Putamen (tissue), 1 donor: ENCODE data around the gene PLCH1.

Experiments
- DNase-seq: peaks from one replicate; pipeline ENCODE4 v3.0.0-alpha.2; 2016; ENCODE audit warnings: low spot score

The PLCH1 gene

DNA sequence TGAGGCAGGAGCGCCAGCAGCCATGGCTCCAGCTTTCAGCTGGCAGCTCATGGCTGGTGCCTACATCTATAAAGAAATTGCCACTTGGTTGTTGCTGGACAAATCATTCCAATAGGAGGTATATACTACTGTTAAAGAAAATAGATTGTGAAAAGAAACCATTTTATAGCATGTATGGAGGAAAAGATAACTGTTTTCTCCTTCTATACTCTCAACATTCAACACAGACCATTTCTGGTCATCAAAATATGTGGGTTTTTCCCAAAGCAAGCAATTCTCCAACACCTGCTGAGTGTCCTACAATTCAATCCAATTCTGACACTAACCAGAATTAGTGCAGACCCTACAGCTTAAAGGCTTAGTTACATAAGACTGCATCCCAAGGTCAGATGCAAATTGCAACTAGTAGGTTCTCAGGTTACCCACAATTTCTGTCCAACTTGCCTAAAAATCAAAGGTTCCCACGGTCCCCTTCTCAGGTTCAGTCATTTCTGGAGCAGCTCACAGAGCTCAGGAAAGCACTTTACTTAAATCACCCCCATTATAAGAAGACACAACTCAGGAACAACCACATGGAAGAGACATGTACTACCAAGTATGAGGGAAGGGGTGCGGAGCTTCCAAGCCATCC lies 409.0 kb downstream of the PLCH1 start:
- DNase-seq = no peak

DNA sequence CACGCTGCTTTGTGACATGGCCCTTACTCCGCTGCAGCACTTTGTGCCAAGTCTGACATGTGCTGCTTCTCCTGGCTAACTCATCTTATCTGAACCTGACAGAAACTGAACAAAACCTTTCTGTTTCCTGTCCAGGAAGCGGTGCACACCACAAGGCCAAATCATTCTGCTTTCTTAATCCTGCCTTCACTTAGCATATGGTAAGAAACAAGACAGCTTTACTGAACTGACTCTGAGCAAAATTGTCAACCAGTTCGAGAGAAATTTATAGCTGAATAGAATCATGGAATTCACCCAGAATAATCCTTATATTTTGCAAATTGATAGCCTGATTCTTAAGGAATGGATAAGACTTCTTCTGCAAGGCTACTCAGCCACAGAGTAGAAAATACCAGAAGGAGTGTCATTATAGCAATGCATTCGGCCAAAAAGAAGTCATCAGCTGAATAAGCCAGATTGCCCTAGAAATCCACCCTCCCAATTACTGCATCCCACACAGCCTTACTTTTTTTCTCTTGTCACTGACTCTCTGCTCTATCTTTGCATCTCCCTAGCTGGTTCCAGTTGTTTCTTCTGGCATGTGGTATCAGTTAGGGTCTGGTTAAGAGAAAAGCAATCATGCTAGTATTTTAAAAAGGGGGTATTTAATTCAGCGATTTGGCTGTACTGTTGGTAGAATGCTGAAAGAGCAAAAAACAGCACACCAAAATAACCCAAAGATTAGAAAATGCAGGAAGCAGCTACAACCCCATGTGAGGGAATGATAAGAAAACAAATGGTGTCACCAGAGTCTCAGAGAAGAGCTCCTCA lies 409.8 kb downstream of the PLCH1 start:
- peak; percentile 40 for DNase-seq

DNA sequence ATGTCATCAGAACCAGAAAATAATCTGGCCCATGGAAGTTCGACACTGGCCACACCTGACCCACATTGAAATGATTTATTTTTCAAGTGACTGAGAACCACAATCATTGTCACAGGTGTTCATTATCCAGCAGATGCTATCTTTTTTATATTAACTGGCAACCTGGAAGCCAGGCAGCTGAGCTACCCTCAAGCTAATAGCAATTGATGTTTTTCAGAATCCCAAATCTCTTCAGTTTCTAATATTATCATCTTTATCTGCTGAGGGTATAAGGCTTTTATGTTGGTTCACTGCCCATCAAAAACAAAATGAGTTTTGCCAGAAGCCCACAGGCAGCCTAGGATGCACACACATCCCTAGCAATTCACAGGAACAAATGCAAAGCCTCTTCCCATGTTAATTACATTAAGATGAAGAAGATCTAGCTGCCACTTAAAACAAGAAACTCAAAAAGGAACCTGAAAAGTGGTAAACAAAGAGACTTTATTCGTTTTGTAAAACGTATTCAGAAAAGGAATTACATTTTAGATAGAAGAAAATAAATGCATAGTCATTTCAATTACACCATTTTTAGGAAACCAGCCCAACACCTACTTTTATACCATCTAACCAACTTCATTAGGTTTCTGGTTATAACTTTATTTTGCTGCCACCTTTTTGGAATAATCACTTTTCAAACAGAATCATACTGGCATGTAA lies 410.5 kb downstream of the PLCH1 start:
- DNase-seq = no peak

DNA sequence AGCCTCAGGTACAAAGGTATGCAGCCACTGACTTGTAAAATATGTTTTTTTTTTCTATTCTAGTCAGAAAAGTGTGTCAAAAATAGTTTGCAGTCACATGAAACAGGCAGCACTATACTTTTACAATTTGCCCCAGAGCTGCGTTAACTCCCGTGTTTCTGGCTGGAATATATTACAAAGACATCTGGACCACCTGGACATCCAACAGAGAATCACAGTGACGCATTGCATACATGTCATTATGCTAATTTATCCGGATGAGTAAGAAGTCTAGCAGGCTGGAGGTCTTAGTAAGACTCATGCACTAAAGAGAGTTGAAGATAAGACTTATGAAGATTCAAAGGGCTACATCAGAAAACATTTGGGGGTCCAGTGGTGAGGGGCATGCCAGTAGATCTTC lies 412.2 kb downstream of the PLCH1 start:
- no peak for DNase-seq

DNA sequence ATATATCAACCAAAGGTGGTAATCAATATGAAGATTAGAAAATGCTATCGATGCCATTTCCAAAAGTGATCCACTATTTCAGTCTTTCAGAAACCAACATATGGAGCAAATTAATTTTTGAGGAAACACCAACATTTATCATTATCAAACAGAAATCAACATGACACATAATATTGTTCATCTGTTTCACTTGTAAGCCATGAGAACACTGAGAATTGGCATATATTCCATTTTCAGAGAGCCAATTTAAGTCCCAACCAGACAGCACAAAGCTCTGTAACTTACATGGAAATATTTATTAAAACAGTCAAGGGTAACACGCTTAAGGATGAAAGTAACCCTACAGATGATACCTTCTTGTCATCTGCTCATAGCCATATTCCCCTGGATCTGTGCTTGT lies 413.8 kb downstream of the PLCH1 start:
- DNase-seq = no peak

DNA sequence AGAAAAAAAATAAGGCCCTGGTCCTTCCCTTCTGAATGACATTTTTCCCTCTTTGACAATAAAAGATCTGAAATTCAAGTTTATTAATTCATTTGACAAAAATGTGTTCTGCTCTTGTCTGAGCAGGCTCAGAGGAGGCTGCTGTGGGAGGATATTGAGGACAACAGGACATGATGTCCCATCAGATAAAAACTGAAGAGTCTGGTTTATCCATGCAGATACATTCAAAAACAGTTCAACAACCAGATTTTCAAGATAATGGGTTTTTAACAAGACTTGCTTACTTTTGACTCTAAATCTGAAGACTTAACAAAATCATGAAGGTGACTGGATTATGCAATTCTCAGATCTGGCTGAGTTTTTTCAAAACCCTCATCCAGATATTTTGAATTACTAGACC lies 414.5 kb downstream of the PLCH1 start:
- no peak for DNase-seq

DNA sequence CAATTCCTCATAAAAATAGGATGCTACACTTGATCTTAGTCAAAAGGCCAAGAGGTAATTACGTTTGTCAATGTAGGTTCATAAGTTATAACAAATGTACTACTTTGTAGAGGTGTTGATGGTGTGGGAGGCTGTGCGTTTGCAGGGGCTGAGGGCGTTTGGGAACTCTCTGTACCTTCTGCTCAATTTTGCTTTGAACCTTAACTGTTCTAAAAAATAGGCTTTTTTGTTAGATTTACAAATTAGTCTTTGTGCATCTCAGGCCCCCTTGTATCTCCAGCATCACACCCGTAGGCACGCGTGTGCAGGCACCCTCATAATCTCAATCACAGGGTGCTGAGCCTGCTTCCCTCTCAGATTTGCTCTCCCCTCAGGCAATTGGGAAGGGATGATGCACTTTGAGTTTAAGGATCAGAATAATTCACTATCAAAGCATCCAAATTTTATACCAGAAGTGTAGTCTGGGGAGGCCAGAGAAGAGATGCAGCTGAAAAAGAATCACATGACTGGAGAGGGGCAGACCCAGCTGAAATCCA lies 415.3 kb downstream of the PLCH1 start:
- peak; percentile 39 for DNase-seq

DNA sequence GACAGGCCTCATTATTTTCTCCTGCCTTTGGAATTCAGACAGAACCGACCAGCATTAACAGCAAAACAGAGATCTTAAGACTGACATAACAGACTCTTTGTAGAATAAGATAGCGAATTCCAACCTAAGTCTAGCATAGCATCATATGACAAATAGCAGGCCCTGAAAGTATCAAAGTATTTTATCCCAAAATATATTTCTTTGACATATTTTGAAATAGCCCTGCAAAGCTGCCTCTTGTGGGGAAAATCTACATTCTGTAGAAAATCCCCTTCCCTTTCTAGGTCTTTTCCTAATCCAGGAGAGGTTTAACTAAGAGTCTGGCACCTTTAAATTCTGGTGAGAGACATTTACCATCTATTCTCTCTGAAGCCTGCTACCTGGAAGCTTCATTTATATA lies 417.0 kb downstream of the PLCH1 start:
- DNase-seq = no peak

DNA sequence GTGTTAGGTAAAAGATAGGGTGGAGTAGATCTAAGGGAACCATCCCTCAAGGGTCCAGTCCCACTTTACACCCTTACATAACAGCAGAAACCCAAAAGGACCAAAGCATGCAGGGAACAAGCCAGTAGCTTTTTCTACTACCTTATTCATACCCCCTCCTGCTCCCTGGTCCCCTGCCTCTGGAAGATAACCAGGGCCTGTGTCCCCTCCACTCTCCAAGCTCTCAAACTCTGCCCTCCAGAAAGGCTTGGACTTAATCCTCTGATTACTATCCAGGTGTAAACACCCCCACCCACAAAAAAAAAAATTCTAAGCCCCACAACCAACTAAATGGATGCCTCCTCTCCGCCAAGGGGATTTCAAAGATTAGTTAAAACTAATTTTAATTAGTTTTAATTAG lies 417.4 kb downstream of the PLCH1 start:
- DNase-seq = no peak

DNA sequence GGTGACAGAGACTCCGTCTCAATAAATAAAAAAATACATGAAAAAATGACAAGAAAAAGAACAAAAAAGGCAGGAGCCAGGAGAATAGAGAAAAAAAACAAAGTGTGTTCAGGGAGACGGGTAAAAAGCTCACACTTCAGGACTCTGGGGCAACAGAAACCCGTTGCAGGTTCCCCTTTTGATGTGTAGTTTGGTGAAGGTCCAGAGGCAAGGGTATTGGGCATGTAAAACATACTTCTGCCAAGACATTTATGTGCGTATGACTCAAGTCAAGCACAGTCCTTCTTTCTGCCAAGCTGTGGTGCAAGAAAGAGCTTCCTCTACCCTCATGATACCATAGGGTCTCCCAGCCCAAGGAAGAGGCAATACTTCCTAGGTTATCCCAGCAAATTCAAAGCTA lies 418.0 kb downstream of the PLCH1 start:
- DNase-seq = no peak

DNA sequence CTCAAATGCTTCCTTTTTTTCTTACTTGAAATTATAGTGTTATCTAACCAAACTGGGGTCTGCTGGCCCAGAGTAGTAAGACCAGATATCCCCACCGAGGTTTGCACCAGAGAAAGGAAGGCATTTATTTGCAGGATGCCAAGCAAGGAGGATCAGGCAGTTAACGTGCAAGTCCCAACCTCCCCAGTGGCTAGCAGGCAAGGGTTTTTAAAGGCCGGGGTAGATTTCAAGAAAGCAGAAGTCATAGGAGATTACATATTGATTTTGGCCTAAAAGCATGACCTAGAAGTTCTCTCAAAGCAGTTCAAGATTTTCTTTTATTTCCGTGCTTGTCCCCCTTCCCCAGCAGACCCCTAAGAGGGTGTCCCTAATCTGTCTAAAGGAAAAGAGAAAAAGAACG lies 418.6 kb downstream of the PLCH1 start:
- no peak for DNase-seq
